Urinary bladder (tissue), 4 donors: Measurements from ENCODE around the gene RPL7A. TPM values are rescaled to one million over a fixed set of nuclear protein-coding genes. Genes with fewer than 3 reads are reported as not detected.
"Not testable (repeated sequence)": the region's sequence is repeated elsewhere in the genome, so short reads cannot be mapped to it uniquely, and the experiment has no call there.

Source experiments
- DNase-seq: peaks from one replicate; pipeline ENCODE4 v3.0.0-alpha.2; 2015; ENCODE audit errors: extremely low spot score
- H3K27ac ChIP-seq: one replicate; pipeline ENCODE4 v1.5.1; 2013; ENCODE audit warnings: low read depth, mild to moderate bottlenecking, moderate library complexity
- H3K36me3 ChIP-seq: one replicate; pipeline ENCODE4 v1.6.1; 2013; ENCODE audit warnings: mild to moderate bottlenecking, moderate library complexity; ENCODE audit not compliant: insufficient read depth
- H3K4me1 ChIP-seq: one replicate; pipeline ENCODE4 v1.6.1; 2013; ENCODE audit warnings: mild to moderate bottlenecking, moderate library complexity; ENCODE audit not compliant: insufficient read depth
- H3K4me3 ChIP-seq: one replicate; pipeline ENCODE4 v1.5.1; 2013; ENCODE audit warnings: low read depth, low read length
- WGBS: extraction: QIAGEN DNeasy Blood & Tissue Kit; methylation state at CpG from one replicate; pipeline ENCODE4 v1.1.7; 2013; 5-methylcytosine and 5-hydroxymethylcytosine counted together
- polyA plus RNA-seq: library from polyadenylated mRNA; stranded (reverse); fragments of 200-250 nt; gene quantifications from one replicate; pipeline ENCODE4 v1.2.3, GENCODE V29; 2013
- total RNA-seq: library from RNA; depleted of rRNA; stranded (reverse); fragments of >200 nt; gene quantifications from one replicate; pipeline ENCODE4 v1.2.3, GENCODE V29; 2014
- donor health status: healthy with polysubstance abuse.
- donor health status: healthy.

The RPL7A gene
- total and polyA plus RNA-seq, 2 donors = 1,153 to 2,769 TPM

DNA sequence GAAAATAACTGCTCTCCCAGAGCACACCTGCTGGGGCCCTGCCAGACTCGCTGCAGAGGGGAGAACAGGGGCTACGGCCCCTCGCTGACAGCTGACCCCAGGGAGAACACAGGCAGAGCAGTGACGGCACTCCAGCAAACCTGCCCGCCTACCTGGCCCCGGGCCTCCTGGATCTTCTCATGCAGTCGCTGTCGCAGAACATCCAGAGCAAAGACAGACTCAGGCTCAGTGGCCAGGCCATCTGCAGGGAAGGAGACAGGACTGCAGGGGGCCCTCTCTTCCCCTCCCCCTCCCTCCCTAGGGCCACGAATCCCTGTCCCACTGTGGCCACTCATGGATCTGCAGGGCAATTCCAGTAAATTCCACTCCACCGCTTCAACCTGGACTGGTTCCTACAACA is 14.5 kb upstream of the RPL7A start:
- no peak for DNase-seq
- no peak overlapping the region for H3K27ac ChIP-seq
- 92% methylated on average over 10 of the region's 10 CpGs for WGBS
- H3K36me3 ChIP-seq = peaks cover 3% of the 10 kb centered on the region
- no peak overlapping the region for H3K4me3 ChIP-seq
- peaks cover 3% of the 10 kb centered on the region for H3K4me1 ChIP-seq

DNA sequence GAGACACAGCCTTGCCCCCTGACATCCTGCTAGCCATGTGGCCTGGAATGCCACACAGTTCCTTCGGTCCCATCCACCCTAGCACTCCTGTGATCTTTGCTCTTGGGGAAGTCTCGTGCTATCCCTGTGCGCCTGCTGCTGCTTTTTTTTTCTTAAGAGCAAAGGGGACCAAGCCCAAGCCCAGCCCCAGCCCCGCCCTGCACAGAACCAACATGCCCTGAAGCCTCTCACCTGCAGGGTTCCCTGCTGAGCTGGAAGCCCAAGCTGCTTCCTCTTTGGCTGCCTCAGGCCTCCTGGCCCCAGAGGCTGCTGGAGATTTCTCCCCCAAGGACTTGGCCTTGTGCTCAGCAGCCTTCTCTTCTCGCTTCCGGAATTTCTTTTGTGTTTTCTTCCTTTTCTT is 13.9 kb upstream of the RPL7A start:
- H3K4me3 ChIP-seq = no peak overlapping the region
- peaks cover 3% of the 10 kb centered on the region for H3K36me3 ChIP-seq
- DNase-seq = no peak
- peaks cover 3% of the 10 kb centered on the region for H3K4me1 ChIP-seq
- H3K27ac ChIP-seq = no peak overlapping the region
- 93% methylated on average over 6 of the region's 6 CpGs for WGBS

DNA sequence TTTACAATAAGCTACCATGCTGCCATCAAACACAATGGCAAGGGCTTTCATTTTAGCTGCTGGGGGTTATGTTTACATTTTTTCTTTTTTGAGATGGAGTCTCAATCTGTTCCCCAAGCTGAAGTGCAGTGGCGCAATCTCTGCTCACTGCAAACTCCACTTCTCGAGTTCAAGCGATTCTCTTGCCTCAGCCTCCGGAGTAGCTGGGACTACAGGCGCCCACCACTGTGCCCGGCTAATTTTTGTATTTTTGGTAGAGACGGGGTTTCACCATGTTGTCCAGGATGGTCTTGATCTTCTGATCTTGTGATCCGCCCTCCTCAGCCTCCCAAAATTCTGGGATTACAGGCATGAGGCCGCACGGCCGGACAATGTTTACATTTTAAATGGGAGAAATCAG is 13.1 kb upstream of the RPL7A start:
- H3K4me1 ChIP-seq, H3K36me3 ChIP-seq, DNase-seq, H3K4me3 ChIP-seq, H3K27ac ChIP-seq: not testable (repeated sequence)
- WGBS = 74% methylated on average over 11 of the region's 11 CpGs

DNA sequence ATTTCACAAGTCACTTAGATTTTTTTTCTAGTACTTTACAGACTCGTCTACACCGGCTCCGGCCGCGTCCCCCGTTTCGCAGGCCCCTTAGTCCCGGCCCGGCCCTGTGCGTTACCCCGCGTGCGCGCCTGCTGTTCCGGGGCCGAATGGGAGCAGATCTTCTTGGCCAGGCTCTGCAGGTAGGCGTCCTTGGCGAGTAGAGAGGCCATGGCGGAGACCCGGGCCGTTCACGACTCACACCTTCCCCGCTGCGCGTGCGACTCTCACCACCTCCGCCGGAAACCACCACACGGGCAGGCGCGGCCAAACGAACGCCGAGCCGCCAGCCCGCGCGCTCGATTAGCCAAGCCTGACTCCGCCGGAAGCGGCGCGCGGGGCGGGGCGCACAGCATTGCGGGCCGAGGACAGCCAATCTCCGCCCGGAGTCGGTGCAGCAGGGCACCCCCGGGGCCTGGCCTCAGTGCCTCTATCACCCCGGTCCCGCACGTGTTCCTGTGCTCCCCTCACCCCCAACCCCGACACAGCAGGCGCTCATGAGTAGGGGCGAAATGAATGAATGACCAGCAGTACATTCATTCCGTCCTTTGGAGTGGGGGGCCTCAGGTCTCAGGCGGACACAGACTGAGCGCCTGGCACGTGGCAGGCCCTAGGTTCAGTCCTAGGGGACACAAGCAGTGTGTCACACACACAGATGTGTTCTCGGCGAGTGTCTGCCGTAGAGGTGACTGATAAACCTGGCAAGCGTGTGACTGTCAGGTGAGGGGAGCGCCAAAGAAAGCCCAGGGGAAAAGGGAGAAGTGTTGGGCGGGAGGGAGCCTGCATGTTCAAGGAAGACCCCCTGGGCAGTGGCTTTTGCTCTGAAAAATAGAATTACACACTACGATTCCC is 11.8 kb upstream of the RPL7A start, which contains the start of gene SURF6:
Gene SURF6 (minus strand): TSS at position 265 of the 888 bp plus-strand sequence. CDS start 56 bp downstream, at position 209.
- peak; percentile 52 for DNase-seq
- Histone ChIP-seq H3K4me3 (peak within 1 kb of the TSS; percentile 77), H3K27ac (peak within 1 kb of the TSS; percentile 24), H3K36me3 (peaks cover 3% of the 10 kb centered on the region), H3K4me1 (peaks cover 3% of the 10 kb centered on the region)
- WGBS = 3% methylated on average over 70 of the region's 70 CpGs

DNA sequence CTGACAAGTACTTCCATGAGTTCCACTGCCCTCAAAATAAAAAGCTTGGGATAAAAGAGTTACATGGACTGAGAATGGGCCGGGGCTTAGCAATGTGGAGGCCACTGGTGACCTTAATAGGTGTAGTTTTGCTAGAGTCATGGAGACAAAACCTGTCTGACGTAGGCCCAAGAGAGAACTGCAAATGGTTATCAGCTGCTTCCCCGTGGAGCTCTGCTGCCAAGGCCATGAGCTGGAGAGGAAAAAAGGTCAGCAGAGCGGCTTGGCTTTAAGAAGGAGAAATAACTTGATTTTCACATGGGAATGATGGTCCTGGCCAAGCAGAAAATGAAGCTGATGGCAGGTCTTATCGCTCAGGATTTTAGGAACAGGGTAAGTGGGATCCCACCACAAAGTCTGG is 8.4 kb upstream of the RPL7A start:
- H3K4me1 ChIP-seq = peaks cover 1% of the 10 kb centered on the region
- peaks cover 9% of the 10 kb centered on the region for H3K36me3 ChIP-seq
- no peak overlapping the region for H3K27ac ChIP-seq
- DNase-seq = no peak
- H3K4me3 ChIP-seq = no peak overlapping the region
- 79% methylated on average over 5 of the region's 5 CpGs for WGBS

DNA sequence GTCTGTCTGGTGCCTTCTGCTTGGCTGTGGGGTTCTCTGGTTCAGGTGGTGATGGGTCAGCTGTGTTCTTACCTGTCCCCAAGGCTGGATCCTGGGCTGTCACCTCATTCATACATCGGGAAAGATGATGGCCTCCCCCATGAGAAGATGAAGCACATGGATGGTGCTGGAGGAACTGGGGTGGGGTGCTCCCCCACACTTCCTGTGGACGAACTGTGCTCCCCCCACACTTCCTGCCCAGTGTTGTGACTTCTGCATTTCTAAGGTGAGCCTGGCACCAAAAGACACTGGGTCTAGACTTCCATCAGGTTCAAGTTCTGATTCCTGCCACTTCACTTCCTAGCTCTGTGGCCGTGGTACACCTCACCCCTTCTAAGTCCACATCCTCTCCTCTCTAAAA is 7.8 kb upstream of the RPL7A start:
- WGBS = 75% methylated on average over 3 of the region's 3 CpGs
- Histone ChIP-seq H3K36me3 (peaks cover 9% of the 10 kb centered on the region), H3K4me3 (no peak overlapping the region), H3K4me1 (no peaks in the 10 kb centered on the region), H3K27ac (no peak overlapping the region)
- DNase-seq = no peak

DNA sequence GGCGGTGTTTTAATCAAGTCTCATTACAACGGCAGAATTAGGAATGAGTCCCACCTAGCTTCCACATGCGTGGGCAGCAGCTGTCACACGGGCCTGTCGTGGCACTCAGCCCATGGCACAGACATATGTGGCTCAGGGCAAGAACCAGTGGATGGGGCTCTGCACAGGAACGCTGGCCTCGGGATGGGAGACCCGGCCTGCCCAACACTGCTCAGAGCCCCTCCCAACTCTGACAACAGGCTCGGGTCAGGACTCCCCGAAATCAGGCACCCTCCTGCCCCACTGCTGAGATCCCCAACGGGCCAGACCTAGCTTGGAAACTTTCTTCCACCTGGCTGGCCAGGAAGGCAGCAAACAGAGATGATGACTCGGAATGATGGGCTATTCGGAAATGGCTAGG is 7.1 kb upstream of the RPL7A start:
- H3K36me3 ChIP-seq = peaks cover 9% of the 10 kb centered on the region
- no peak for DNase-seq
- no peak overlapping the region for H3K4me3 ChIP-seq
- H3K4me1 ChIP-seq = no peaks in the 10 kb centered on the region
- H3K27ac ChIP-seq = no peak overlapping the region
- WGBS = 89% methylated on average over 13 of the region's 13 CpGs

DNA sequence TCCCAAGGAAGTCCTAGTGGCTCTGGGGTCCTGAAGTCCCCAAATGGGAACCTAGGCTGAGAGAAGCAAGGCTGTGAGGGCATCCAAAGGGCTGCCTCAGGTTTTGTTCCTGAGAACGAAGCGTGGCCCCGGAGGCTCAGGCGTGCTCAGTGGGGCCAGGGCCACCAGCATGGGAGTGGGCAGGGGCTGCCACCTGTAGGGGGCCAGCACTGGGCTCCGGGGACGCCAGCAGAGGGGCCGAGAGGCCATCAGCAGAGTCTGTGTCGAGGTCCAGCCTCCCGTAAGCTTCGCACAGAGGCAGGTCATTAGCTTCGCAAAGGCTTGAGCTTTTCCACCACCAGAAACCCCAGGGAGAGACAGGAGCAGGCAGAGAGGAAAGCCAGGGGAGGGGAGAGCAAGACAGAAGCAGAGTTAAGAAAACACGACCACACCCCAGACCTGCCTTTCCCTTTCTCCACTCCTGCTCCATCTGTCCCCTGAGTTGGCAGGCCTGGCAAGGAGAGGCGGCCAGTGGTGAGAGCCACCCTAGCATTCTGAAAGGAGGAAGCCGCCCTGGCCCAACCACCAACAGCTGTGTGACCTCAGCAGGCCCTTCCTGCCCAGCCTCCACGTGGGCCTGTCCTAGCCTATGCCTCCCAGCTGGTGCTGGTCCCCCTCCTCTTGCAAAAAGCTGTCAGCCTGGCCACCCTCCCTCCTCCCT is 6.5 kb upstream of the RPL7A start:
- Histone ChIP-seq H3K4me1 (no peaks in the 10 kb centered on the region), H3K4me3 (no peak overlapping the region), H3K27ac (no peak overlapping the region), H3K36me3 (peaks cover 9% of the 10 kb centered on the region)
- no peak for DNase-seq
- 87% methylated on average over 15 of the region's 15 CpGs for WGBS

DNA sequence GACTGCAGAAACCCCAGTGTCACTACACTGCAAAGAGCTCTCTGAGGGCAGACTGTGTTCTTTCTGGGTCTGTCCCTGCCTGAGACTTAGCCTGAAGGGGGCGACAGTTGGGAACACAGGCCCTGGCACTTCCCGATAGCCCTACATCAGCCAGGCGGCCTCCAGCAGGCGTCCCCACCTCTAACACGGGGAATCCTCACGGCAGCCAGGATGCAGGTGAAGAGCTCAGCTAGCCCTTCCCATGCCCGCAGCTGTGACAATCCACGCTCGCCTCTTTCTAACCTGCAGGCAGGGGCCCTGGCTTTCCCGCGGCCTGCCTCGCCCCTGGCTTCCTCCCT is 6.0 kb upstream of the RPL7A start:
- Histone ChIP-seq H3K27ac (no peak overlapping the region), H3K36me3 (peaks cover 9% of the 10 kb centered on the region), H3K4me3 (no peak overlapping the region), H3K4me1 (no peaks in the 10 kb centered on the region)
- WGBS = 74% methylated on average over 12 of the region's 12 CpGs
- DNase-seq = no peak

DNA sequence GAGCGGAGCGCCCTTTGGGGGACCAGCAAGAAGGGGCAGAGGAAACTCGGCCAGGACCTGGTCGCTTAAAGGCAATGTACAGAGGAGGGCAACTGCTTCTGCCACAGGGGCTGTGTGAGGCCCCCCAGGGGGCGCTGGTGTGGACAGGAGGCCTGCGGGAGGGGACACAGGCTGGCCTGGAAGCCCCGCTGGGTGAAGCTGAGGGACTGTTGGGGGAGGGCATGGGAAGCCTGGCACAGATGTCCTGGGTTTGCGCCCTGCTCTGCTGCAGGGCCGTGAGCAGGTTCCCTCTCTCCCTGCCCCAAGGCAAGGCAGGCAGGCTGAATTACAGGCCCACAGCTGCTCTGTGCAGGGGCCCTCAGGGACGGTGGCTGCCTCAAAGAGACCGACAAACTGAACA is 5.4 kb upstream of the RPL7A start:
- WGBS = 82% methylated on average over 11 of the region's 11 CpGs
- Histone ChIP-seq H3K4me1 (no peaks in the 10 kb centered on the region), H3K4me3 (no peak overlapping the region), H3K36me3 (peaks cover 9% of the 10 kb centered on the region), H3K27ac (no peak overlapping the region)
- DNase-seq = no peak

DNA sequence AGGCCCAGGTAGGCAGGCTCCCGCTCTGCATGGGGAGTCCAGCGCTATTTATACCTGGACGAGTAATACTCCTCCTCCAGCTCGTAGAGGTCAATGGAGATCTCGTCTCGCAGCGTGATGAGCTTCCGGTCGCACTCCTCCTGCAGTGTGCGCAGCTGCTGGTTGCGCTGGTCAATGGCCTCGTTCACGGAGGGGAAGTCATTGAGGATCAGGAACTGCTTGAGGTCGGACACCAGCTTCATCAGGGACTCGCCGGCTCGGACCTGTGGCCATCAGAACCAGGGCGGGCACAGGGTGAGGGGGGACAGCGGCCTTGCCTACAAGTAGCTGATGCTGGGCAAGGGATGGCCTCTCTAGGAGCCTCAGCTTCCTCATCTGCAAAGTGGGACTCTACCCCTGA is 3.9 kb upstream of the RPL7A start:
- WGBS = 95% methylated on average over 19 of the region's 19 CpGs
- Histone ChIP-seq H3K27ac (no peak overlapping the region), H3K36me3 (peaks cover 9% of the 10 kb centered on the region), H3K4me1 (no peaks in the 10 kb centered on the region), H3K4me3 (no peak overlapping the region)
- no peak for DNase-seq

DNA sequence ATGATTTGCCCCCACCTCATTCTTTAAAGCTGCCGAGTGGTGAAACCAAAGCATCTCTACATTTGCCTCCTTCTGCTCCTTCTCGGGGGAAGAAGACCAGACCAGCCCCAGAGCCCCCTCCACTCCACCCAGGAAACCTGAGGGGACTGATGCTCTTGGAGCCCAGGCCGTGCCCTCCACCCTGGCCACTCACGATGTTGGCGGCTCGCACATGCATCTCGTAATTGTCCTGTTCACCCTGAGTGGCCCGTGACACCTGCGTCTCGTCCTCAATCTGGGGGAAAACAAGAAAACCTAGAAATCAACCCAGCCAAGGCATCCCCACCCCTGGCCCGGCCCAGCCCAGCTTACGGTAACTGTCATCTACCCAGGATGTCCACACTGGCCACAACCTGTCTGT is 3.0 kb upstream of the RPL7A start:
- H3K4me3 ChIP-seq = no peak overlapping the region
- no peak overlapping the region for H3K27ac ChIP-seq
- DNase-seq = no peak
- 94% methylated on average over 12 of the region's 12 CpGs for WGBS
- peaks cover 11% of the 10 kb centered on the region for H3K36me3 ChIP-seq
- H3K4me1 ChIP-seq = no peaks in the 10 kb centered on the region

DNA sequence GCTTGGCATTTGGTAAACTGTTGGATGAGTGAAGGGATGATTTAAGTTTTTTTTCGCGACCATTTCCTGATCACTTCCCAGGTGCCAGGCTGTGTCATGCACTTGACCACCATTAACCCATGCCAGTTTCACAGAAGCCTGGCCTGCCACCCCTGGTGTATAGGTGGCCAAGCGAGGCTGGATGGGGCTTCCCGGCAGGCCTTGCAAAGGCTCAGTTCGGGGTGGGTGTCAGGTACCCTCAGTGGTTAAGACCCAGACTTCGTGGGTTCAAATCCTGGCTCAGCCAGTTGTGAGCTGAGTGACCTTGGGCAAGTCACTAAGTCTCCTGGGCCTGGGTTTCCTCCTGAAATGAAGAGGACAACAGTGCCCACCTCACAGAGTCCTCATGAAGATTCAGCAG is 2.4 kb upstream of the RPL7A start:
- Histone ChIP-seq H3K4me1 (no peaks in the 10 kb centered on the region), H3K4me3 (no peak overlapping the region), H3K27ac (no peak overlapping the region), H3K36me3 (peaks cover 11% of the 10 kb centered on the region)
- WGBS = 93% methylated on average over 6 of the region's 6 CpGs
- no peak for DNase-seq
